ENCODE results near the gene NKD1. TPM values are rescaled to one million over a fixed set of nuclear protein-coding genes. Genes with fewer than 3 reads are reported as not detected.

NKD1 gene
- total RNA-seq, 2 experiments from 2014 or later = 0.04 to 0.06 TPM

GRCh38 chr16:50602531-50603205 is 54.5 kb downstream of the NKD1 start:
- intact Hi-C loops (cut with micrococcal nuclease; ENCODE audit: unreplicated experiment) = no loop called here
- ChIA-PET POLR2A (no interaction called here), CTCF (ENCODE audit: unreplicated experiment) (no interaction called here)
- H3K4me1 ChIP-seq (ENCODE audit: insufficient read depth, low read length, poor library complexity, severe bottlenecking) = no peaks in the 10 kb centered on the region
- no peak overlapping the region for H2AFZ ChIP-seq (ENCODE audit: low read length)
- BruUV-seq (replicated peaks) = no TSS peak
- no peaks in the 10 kb centered on the region for H3K79me2 ChIP-seq (ENCODE audit: insufficient read depth, low read depth, low read length)
- H3K9me2 ChIP-seq (ENCODE audit: insufficient read depth, low read length) = no peaks in the 10 kb centered on the region
- no peak overlapping the region for H3K4me3 ChIP-seq (ENCODE audit: low read depth, low read length, poor library complexity, severe bottlenecking)
- TF ChIP-seq EZH2phosphoT487 (IDR thresholded peaks at IDR 0.05; ENCODE audit: borderline replicate concordance, low read depth, low read length) = no peak
- no peak for TF ChIP-seq CTCF (conservative IDR thresholded peaks at IDR 0.05; ENCODE audit: low read length)
- H3K9me3 ChIP-seq (ENCODE audit: low read length) = no peaks in the 10 kb centered on the region
- H4K20me1 ChIP-seq (ENCODE audit: insufficient read depth, low read length) = no peaks in the 10 kb centered on the region
- H3K4me2 ChIP-seq (ENCODE audit: low read length) = no peak overlapping the region
- no peaks in the 10 kb centered on the region for H3K36me3 ChIP-seq (ENCODE audit: insufficient read depth, low read length)
- no peak for DNase-seq (ENCODE audit: low spot score)
- no peak overlapping the region for H3K27ac ChIP-seq (ENCODE audit: low read depth, low read length, poor library complexity, severe bottlenecking)

- POLR2A ChIA-PET = no interaction called here
- no TSS peak for BruUV-seq (replicated peaks)
These were observed 55.2 kb downstream of the NKD1 start for GRCh38 chr16:50603206-50604064.

More at GRCh38 chr16:50603206-50604064, 55.2 kb downstream of the NKD1 start:
- no peak overlapping the region for H2AFZ ChIP-seq (ENCODE audit: low read length)
- no peak overlapping the region for H3K27ac ChIP-seq (ENCODE audit: low read depth, low read length, poor library complexity, severe bottlenecking)
- TF ChIP-seq EZH2phosphoT487 (IDR thresholded peaks at IDR 0.05; ENCODE audit: borderline replicate concordance, low read depth, low read length) = no peak
- TF ChIP-seq CTCF (conservative IDR thresholded peaks at IDR 0.05; ENCODE audit: low read length) = no peak
- DNase-seq (ENCODE audit: low spot score) = no peak
- no peaks in the 10 kb centered on the region for H3K9me3 ChIP-seq (ENCODE audit: low read length)
- no peaks in the 10 kb centered on the region for H3K79me2 ChIP-seq (ENCODE audit: insufficient read depth, low read depth, low read length)
- H3K4me2 ChIP-seq (ENCODE audit: low read length) = no peak overlapping the region
- CTCF ChIA-PET (ENCODE audit: unreplicated experiment) = no interaction called here
- intact Hi-C loops (cut with micrococcal nuclease; ENCODE audit: unreplicated experiment) = no loop called here
- H3K36me3 ChIP-seq (ENCODE audit: insufficient read depth, low read length) = no peaks in the 10 kb centered on the region
- no peaks in the 10 kb centered on the region for H3K9me2 ChIP-seq (ENCODE audit: insufficient read depth, low read length)
- no peak overlapping the region for H3K4me3 ChIP-seq (ENCODE audit: low read depth, low read length, poor library complexity, severe bottlenecking)
- no peaks in the 10 kb centered on the region for H4K20me1 ChIP-seq (ENCODE audit: insufficient read depth, low read length)
- H3K4me1 ChIP-seq (ENCODE audit: insufficient read depth, low read length, poor library complexity, severe bottlenecking) = no peaks in the 10 kb centered on the region
